GM12891 (cell line): ENCODE measurements around the gene PTPRN2.

Experiments used
- POLR2A ChIP-seq: IDR thresholded peaks from 2 replicates; pipeline ENCODE4 v1.6.1; 2011; ENCODE audit warnings: low read depth, low read length, control low read depth
- POLR2AphosphoS5 ChIP-seq: IDR thresholded peaks from 2 replicates; pipeline ENCODE4 v1.6.1; 2011; ENCODE audit warnings: low read depth, low read length, control low read depth
- POU2F2 ChIP-seq: IDR thresholded peaks from 2 replicates; pipeline ENCODE4 v1.6.1; 2011; ENCODE audit warnings: low read depth, mild to moderate bottlenecking, control low read depth, low read length, moderate library complexity

DNA sequence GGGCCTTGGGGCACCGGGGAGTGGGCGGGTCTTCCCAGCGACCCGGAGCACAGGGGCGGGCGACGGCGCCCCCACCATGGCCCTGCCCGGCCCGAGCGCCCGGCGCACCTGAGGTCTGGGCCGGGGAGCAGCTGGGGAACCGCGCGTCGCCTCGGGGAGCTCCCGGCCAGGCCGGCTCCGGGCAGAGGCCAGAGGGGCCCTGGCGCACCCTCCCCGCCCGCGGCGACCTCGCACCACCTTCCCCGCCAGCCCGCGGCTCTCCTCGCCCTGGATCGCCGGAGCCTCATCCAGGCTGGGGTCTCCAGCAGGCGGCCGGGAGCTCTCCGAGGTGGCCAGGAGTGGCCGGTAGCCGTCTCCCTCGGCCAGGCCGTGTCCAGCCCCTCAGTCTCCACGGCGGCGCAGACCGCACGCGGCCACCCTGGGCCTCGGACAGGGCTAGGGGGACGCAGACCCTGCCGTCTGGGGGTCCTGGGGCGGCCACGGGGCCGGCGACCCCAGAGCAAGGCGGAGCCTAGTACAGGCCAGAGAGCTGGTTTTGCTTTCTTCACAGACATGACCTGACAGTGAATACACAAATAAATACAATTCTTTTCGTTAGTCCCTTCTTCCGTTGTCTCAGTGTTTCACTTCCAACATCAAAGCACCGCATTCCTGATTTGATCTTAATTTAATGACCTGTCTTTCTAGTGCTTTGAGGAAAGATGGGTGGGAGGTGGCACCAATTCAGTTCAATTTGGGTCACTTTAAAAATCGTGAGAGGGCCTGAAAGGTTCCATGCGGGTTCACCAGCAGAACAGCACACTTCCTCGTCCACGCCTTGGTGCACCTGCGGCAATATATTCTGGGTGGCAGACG, 893.9 kb downstream of the PTPRN2 start:
- TF ChIP-seq POLR2A (no peak), POLR2AphosphoS5 (no peak), POU2F2 (no peak)
